ENCODE data around the gene HS3ST3A1.

- no peak for TF ChIP-seq CTCF (IDR thresholded peaks at IDR 0.05)
- no peak for TF ChIP-seq EP300 (IDR thresholded peaks at IDR 0.05)
- TF ChIP-seq POLR2A (IDR thresholded peaks at IDR 0.05) = no peak
These were observed 57.4 kb downstream of the HS3ST3A1 start for GRCh38 chr17:13544292-13544691.

Measured in tibial nerve (tissue), 4 donors.